Testis (tissue), 2 donors: ENCODE data around the gene BHLHE40.

ENCODE experiments used
- POLR2A ChIP-seq: fragments of 450-650 bp; IDR thresholded peaks from one replicate; pipeline ENCODE4 v1.6.1; 2017; ENCODE audit warnings: antibody characterized with exemption, mild to moderate bottlenecking, moderate library complexity
- TF ChIP-seq, protein P1 (sequence below), 3 experiments: fragments of 450-650 bp in 2 of 3; fragments of 200-600 bp in 1 of 3; sonication (generic) in 1 of 3; IDR thresholded peaks; one replicate each; pipeline ENCODE4 v1.5.1; 2016 to 2019; ENCODE audit warnings: antibody characterized with exemption in 3 of 3, mild to moderate bottlenecking in 2 of 3, moderate library complexity in 1 of 3

DNA sequence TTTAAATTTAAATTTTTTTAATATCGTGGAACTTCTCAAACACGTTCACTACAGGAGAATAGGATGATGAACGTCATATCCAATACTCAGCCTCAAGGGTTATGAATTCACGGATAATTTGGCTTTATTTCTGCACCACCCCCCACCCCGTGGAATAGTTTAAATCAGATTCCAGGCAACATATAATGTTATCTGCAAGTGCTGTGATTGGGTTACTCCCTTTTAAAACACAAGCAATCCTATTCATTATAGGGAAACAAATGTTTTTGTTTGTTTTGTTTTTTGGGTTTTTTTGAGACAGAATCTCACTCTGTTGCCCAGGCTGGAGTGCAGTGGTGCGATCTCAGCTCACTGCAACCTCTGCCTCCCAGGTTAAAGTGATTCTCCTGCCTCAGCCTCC, 30.9 kb downstream of the BHLHE40 start:
- TF ChIP-seq POLR2A = no peak
- TF ChIP-seq, protein P1, sequence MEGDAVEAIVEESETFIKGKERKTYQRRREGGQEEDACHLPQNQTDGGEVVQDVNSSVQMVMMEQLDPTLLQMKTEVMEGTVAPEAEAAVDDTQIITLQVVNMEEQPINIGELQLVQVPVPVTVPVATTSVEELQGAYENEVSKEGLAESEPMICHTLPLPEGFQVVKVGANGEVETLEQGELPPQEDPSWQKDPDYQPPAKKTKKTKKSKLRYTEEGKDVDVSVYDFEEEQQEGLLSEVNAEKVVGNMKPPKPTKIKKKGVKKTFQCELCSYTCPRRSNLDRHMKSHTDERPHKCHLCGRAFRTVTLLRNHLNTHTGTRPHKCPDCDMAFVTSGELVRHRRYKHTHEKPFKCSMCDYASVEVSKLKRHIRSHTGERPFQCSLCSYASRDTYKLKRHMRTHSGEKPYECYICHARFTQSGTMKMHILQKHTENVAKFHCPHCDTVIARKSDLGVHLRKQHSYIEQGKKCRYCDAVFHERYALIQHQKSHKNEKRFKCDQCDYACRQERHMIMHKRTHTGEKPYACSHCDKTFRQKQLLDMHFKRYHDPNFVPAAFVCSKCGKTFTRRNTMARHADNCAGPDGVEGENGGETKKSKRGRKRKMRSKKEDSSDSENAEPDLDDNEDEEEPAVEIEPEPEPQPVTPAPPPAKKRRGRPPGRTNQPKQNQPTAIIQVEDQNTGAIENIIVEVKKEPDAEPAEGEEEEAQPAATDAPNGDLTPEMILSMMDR (IDR thresholded peaks at IDR 0.05) = no peak
